Lower lobe of right lung (tissue), 2 donors: Measurements from ENCODE around the gene PECR. TPM values are rescaled to one million over a fixed set of nuclear protein-coding genes. Genes with fewer than 3 reads are reported as not detected.

Experiments
- ATAC-seq, 2 donors: fragments of 200-7000 bp; cut with Tn5 transposase; one replicate each; pipeline ENCODE4 v1.9.1; 2020 to 2022; ENCODE audit warnings: mild to moderate bottlenecking in 2 of 2, moderate library complexity in 2 of 2
- DNase-seq: peaks from one replicate; pipeline ENCODE4 v3.0.0-alpha.2; 2020
- H3K27ac ChIP-seq: fragments of 200-600 bp; one replicate; pipeline ENCODE4 v1.8.0; 2022
- H3K27me3 ChIP-seq: fragments of 200-600 bp; one replicate; pipeline ENCODE4 v1.8.0; 2022; ENCODE audit warnings: low read depth
- H3K36me3 ChIP-seq: fragments of 200-600 bp; one replicate; pipeline ENCODE4 v1.8.0; 2022; ENCODE audit warnings: mild to moderate bottlenecking
- H3K4me1 ChIP-seq: fragments of 200-600 bp; one replicate; pipeline ENCODE4 v1.8.0; 2022
- H3K4me3 ChIP-seq: fragments of 200-600 bp; one replicate; pipeline ENCODE4 v1.8.0; 2022; ENCODE audit warnings: mild to moderate bottlenecking
- H3K9me3 ChIP-seq: fragments of 200-600 bp; one replicate; pipeline ENCODE4 v1.8.0; 2022
- intact Hi-C: fragments of 100-400 bp; cut with DNase I; formaldehyde crosslinking; loops from one replicate; pipeline ENCODE4 v1.11.0; 2022
- total RNA-seq: library from RNA; stranded (reverse); fragmentation: NEBNext Ultra II Directional; extraction: Animal tissue kit (Norgen Biotek cat#: 25700); gene quantifications from one replicate; pipeline ENCODE4 v1.2.1, GENCODE V29; 2021
- TF ChIP-seq, protein P1 (sequence below): fragments of 200-600 bp; IDR thresholded peaks from one replicate; pipeline ENCODE4 v1.8.0; 2022; ENCODE audit warnings: antibody characterized with exemption, mild to moderate bottlenecking
- donor health status: DM: no; HTN: yes; CAD: no; lungs with severe emphysema.

The PECR gene
- total RNA-seq, 1 donor from 2014 or later: 18.5 TPM

DNA sequence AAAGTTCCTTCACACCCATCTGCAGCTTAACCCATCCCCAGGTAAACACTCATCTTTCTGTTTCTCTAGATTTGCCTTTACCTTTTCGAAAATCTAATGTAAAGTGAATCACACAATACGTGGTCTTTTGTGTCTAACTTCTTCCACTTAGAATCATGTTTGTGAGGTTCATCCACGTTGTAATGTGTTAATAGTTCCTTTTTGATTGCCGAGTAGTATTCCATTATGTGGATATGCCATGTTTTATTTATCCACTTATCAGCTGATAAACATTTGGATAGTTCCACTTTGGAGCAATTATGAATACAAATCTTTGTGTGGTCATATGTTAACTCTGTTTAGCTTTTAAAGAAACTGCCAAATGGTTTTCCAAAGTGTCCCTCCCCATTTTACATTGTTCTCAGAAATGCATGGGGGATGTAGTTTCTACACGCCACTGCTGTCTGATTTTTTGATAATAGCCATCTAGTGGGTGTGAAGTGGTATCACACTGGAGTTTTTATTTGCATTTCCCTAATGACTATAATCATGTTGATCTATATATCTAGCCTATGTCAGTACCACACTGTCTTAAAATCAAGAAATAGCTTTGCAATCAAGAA lies 22.3 kb downstream of the PECR start:
- no peaks in the 10 kb centered on the region for H3K27me3 ChIP-seq
- TF ChIP-seq, protein P1, sequence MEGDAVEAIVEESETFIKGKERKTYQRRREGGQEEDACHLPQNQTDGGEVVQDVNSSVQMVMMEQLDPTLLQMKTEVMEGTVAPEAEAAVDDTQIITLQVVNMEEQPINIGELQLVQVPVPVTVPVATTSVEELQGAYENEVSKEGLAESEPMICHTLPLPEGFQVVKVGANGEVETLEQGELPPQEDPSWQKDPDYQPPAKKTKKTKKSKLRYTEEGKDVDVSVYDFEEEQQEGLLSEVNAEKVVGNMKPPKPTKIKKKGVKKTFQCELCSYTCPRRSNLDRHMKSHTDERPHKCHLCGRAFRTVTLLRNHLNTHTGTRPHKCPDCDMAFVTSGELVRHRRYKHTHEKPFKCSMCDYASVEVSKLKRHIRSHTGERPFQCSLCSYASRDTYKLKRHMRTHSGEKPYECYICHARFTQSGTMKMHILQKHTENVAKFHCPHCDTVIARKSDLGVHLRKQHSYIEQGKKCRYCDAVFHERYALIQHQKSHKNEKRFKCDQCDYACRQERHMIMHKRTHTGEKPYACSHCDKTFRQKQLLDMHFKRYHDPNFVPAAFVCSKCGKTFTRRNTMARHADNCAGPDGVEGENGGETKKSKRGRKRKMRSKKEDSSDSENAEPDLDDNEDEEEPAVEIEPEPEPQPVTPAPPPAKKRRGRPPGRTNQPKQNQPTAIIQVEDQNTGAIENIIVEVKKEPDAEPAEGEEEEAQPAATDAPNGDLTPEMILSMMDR: peak; percentile 14
- H3K9me3 ChIP-seq: no peaks in the 10 kb centered on the region
- peaks cover 16% of the 10 kb centered on the region for H3K36me3 ChIP-seq
- H3K4me3 ChIP-seq: no peak overlapping the region
- H3K4me1 ChIP-seq: peaks cover 9% of the 10 kb centered on the region
- DNase-seq (no peak), ATAC-seq (no peak)
- intact Hi-C loops: no loop called here
- H3K27ac ChIP-seq: no peak overlapping the region

DNA sequence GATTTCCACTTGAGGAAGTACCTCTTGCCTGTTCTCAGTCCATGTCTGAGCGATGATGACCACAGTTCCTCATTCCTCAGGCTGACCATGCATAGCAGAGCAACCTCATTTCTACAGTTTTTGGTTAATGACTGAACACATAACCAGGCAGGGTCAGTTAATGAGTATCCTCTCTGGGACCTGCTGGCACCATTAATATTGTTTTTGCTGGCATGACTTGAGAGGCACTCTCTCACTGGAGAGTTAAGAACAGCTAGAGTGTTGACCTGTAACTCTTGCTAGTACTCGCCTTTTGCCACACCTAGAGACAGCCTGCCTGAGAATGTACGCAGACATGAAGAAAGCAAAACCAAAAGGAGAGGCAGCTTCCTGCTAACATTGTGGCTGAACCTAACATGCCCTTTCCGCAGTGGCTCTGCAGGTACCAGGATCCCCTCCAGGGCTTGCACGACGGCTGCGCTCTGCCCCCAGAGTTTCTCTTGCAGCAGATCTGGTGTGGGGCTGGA lies 23.9 kb downstream of the PECR start:
- peak; percentile 97 to 98 for ATAC-seq
- TF ChIP-seq, protein P1: no peak
- intact Hi-C loops: no loop called here
- Histone ChIP-seq H3K27ac (peak overlapping the region; percentile 77), H3K27me3 (no peaks in the 10 kb centered on the region), H3K36me3 (no peaks in the 10 kb centered on the region), H3K4me3 (peak overlapping the region; percentile 26), H3K4me1 (peaks cover 9% of the 10 kb centered on the region), H3K9me3 (no peaks in the 10 kb centered on the region)
- DNase-seq: peak; percentile 55

DNA sequence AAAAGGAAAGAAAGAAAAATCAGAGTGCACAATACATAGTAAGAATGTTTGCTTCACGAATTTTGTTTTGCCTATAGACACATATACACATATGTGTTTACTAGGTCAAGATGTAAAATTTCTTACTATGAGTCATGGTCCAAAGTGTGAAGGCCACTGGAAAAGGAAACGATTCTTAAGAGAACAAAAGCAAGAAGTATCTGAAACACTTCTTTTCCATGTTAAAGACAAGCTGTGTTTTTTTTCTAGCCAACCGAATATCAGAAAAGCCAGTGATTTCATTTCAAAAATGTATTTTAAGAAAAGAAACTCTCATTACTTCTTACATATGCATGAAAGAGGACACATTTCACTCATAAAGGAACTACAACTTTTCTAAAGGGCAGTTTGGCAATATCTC lies 24.9 kb downstream of the PECR start:
- intact Hi-C loops: no loop called here
- ATAC-seq: no peak
- H3K9me3 ChIP-seq: no peaks in the 10 kb centered on the region
- H3K27me3 ChIP-seq: no peaks in the 10 kb centered on the region
- H3K4me1 ChIP-seq: peaks cover 9% of the 10 kb centered on the region
- no peaks in the 10 kb centered on the region for H3K36me3 ChIP-seq
- no peak overlapping the region for H3K4me3 ChIP-seq
- H3K27ac ChIP-seq: no peak overlapping the region
- DNase-seq: no peak
- TF ChIP-seq, protein P1: no peak

DNA sequence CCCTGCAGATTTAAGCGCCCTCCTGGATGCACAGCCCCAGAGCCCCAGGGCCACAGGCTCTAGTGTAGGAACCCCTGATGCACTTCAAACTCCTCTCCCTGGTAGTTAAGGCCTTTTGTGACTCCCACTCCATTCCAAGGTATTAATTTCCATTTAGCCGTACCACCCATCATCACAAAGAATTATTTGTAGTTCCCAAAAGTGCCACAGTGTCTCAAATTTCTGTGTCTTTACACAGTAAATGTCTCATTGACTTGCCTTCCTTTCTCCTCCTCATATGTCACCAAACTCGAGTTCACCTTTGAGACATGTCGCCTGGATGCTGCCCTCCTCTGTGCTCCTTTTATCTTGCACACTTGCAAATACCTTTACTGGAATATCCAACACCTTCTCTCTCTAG lies 25.9 kb downstream of the PECR start:
- peaks cover 9% of the 10 kb centered on the region for H3K4me1 ChIP-seq
- TF ChIP-seq, protein P1: no peak
- no peak overlapping the region for H3K27ac ChIP-seq

DNA sequence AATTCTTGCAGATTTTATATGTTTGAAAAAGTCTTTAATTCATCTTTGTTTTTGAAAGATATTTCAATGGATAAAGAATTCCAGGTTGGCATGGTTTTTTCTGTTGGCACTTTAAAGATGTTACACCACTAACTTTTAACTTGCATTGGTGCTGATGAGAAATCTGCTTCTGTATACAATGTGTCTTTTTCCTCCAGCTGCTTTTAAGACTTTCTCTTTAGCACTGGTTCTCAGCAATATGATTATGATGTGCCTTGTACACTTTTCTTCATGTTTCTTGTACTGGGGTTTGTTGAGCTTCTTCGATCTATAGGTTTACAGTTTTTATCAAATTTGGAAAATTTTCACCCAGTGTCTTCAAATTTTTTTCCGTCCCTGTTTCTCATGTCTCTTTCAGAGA lies 29.2 kb downstream of the PECR start:
- H3K4me3 ChIP-seq: no peak overlapping the region
- no peaks in the 10 kb centered on the region for H3K27me3 ChIP-seq
- intact Hi-C loops: no loop called here
- no peak for DNase-seq
- H3K27ac ChIP-seq: no peak overlapping the region
- TF ChIP-seq, protein P1: no peak
- peaks cover 14% of the 10 kb centered on the region for H3K36me3 ChIP-seq
- H3K9me3 ChIP-seq: no peaks in the 10 kb centered on the region
- no peaks in the 10 kb centered on the region for H3K4me1 ChIP-seq
- no peak for ATAC-seq

More for the DNA sequence above, 25.9 kb downstream of the PECR start:
- no peaks in the 10 kb centered on the region for H3K36me3 ChIP-seq
- no peaks in the 10 kb centered on the region for H3K9me3 ChIP-seq
- no peak overlapping the region for H3K4me3 ChIP-seq
- H3K27me3 ChIP-seq: no peaks in the 10 kb centered on the region
- intact Hi-C loops: no loop called here
- ATAC-seq: no peak
- no peak for DNase-seq
